Body of pancreas (tissue), 4 donors: Measurements from ENCODE around the gene ARHGAP24.

Experiments used
- POLR2A ChIP-seq, 3 donors: fragments of 450-650 bp; IDR thresholded peaks; one replicate each; pipeline ENCODE4 v1.6.1; 2016; ENCODE audit warnings: antibody characterized with exemption in 3 of 3, mild to moderate bottlenecking in 2 of 3
- TF ChIP-seq, protein P1 (sequence below), 7 experiments: fragments of 450-650 bp in 4 of 7; fragments of 200-600 bp in 3 of 7; sonication (generic) in 3 of 7; IDR thresholded peaks; one replicate each; pipeline ENCODE4 v1.5.1; 2016 to 2019; ENCODE audit warnings: antibody characterized with exemption in 7 of 7

DNA sequence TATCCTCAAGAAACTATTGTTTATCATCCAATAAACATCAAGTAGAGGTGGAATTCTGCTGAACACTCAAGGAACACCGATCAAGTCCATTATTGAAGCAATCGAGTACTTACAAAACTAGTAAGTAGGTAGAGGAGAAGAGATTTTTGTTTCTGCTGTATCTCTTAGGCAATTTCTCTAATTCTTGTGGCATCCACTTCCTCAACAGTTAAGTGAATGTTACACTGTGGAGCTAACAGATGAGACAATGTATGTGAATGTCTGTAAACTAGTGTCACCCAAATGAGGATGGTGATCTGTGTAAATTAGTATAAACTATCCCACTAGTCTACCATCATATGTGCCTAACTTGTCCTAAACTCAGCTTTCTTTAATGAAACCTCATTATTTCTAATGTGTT lies 261.6 kb downstream of the ARHGAP24 start:
- TF ChIP-seq, protein P1, sequence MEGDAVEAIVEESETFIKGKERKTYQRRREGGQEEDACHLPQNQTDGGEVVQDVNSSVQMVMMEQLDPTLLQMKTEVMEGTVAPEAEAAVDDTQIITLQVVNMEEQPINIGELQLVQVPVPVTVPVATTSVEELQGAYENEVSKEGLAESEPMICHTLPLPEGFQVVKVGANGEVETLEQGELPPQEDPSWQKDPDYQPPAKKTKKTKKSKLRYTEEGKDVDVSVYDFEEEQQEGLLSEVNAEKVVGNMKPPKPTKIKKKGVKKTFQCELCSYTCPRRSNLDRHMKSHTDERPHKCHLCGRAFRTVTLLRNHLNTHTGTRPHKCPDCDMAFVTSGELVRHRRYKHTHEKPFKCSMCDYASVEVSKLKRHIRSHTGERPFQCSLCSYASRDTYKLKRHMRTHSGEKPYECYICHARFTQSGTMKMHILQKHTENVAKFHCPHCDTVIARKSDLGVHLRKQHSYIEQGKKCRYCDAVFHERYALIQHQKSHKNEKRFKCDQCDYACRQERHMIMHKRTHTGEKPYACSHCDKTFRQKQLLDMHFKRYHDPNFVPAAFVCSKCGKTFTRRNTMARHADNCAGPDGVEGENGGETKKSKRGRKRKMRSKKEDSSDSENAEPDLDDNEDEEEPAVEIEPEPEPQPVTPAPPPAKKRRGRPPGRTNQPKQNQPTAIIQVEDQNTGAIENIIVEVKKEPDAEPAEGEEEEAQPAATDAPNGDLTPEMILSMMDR (IDR thresholded peaks at IDR 0.05): no peak
- no peak for TF ChIP-seq POLR2A (IDR thresholded peaks at IDR 0.05)
